ENCODE results near the gene SEPTIN5.
A peak's percentile ranks its signal among the peaks of the same experiment; 100 is the strongest.

SEPTIN5 gene

GRCh38 chr22:19708321-19709011 is 5.8 kb upstream of the SEPTIN5 start:
- Histone ChIP-seq H3K9me3 (ENCODE audit: control insufficient read depth, low read length) (no peaks in the 10 kb centered on the region), H3K4me1 (ENCODE audit: control insufficient read depth, insufficient read depth, low read length, poor library complexity, severe bottlenecking) (peaks cover 9% of the 10 kb centered on the region)
- 90 to 91% methylated on average over 19 to 20 of the region's 20 CpGs for WGBS, 2 experiments (ENCODE audit: insufficient coverage in 2 of 2)

DNA sequence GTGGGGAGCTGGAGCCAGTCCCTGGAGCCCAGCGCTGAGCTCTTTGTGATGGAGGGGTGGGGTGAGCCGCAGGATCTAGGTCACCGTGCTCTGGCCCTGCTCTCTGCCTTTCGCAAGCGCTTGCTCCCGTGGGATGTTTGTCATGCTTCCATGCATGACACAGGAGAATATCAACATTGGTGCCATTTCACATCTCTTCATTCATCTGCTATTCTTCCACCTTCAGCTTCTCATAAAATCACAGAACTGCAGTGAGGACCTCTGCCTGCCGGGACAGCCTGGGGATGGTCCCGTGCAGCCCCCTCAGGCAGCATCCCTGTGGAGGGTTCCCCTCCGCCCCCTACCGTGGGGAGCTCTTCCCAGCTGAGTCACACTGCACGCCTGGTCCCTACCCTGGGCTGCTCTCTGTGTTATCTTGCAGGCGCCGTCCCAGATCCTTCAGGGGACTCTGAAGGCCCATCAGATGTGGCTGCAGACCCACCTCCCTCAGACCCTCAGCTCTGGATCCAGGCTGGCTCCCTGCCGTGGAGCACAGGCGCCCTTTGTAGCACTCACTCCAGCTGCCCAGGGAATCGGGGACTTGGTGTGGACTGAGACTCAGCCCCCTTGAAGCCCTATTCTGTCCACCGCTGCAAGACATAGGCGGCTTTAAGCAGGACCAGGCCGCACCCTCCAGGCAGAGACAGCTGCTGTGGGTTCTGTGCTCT is 5.1 kb upstream of the SEPTIN5 start:
- Histone ChIP-seq H3K4me1 (ENCODE audit: control insufficient read depth, insufficient read depth, low read length, poor library complexity, severe bottlenecking) (peaks cover 9% of the 10 kb centered on the region), H3K9me3 (ENCODE audit: control insufficient read depth, low read length) (no peaks in the 10 kb centered on the region), H3K36me3 (ENCODE audit: control insufficient read depth, insufficient read depth, low read length) (no peaks in the 10 kb centered on the region), H3K4me3 (ENCODE audit: extremely low read depth, insufficient read depth, low read length, poor library complexity, severe bottlenecking) (no peak overlapping the region), H3K27ac (ENCODE audit: low read depth, low read length, severe bottlenecking) (no peak overlapping the region)
- 82 to 86% methylated on average over 17 to 19 of the region's 19 CpGs for WGBS, 2 experiments (ENCODE audit: insufficient coverage in 2 of 2)

More at GRCh38 chr22:19708321-19709011, 5.8 kb upstream of the SEPTIN5 start:
- Histone ChIP-seq H3K4me3 (ENCODE audit: extremely low read depth, insufficient read depth, low read length, poor library complexity, severe bottlenecking) (no peak overlapping the region), H3K36me3 (ENCODE audit: control insufficient read depth, insufficient read depth, low read length) (no peaks in the 10 kb centered on the region), H3K27ac (ENCODE audit: low read depth, low read length, severe bottlenecking) (no peak overlapping the region)

DNA sequence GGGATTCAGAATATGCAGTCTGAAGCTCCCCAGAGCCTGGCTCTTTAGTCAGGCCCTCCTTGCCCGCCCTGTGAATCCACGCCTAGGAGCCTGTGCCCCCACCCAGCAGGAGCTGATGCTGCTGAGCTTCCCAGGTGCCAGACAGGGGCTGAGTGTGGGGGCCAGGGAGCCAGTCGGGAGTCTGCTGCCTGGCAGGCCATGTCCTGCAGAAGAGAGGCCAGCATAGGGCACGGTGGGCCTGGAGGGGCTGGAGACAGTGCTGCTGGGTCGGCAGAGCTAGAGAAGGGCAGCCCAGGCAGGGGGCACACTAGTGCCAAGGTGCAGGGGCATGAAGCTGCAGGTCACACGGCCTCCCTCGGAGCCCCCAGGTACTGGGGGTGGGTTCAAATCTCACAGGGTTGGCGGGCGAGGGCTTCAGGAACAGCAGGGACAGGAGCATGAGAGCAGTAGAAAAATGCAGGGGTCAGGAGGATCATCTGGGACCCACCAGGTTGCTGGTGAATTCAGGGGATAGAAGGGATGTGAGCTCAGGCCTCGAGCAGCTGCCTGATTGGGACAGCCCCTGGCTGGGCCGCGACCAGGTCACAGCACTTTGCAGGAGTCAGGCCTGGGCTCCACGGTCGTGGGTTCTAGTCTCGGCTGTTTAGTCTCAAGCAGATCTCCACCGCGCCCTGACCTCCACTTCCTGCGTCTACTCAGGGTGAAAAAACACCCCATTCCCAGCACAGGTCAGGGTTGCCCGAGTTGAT is 4.1 kb upstream of the SEPTIN5 start:
- Histone ChIP-seq H3K36me3 (ENCODE audit: control insufficient read depth, insufficient read depth, low read length) (no peaks in the 10 kb centered on the region), H3K4me1 (ENCODE audit: control insufficient read depth, insufficient read depth, low read length, poor library complexity, severe bottlenecking) (peaks cover 9% of the 10 kb centered on the region), H3K27ac (ENCODE audit: low read depth, low read length, severe bottlenecking) (no peak overlapping the region), H3K9me3 (ENCODE audit: control insufficient read depth, low read length) (no peaks in the 10 kb centered on the region), H3K4me3 (ENCODE audit: extremely low read depth, insufficient read depth, low read length, poor library complexity, severe bottlenecking) (no peak overlapping the region)
- 84 to 87% methylated on average over 19 of the region's 19 CpGs for WGBS, 2 experiments (ENCODE audit: insufficient coverage in 2 of 2)

- no peak overlapping the region for H3K4me3 ChIP-seq (ENCODE audit: extremely low read depth, insufficient read depth, low read length, poor library complexity, severe bottlenecking)
- no peaks in the 10 kb centered on the region for H3K36me3 ChIP-seq (ENCODE audit: control insufficient read depth, insufficient read depth, low read length)
- H3K27ac ChIP-seq (ENCODE audit: low read depth, low read length, severe bottlenecking) = no peak overlapping the region
- H3K9me3 ChIP-seq (ENCODE audit: control insufficient read depth, low read length) = no peaks in the 10 kb centered on the region
- peaks cover 9% of the 10 kb centered on the region for H3K4me1 ChIP-seq (ENCODE audit: control insufficient read depth, insufficient read depth, low read length, poor library complexity, severe bottlenecking)
- 93 to 97% methylated on average over 3 to 6 of the region's 6 CpGs for WGBS, 2 experiments (ENCODE audit: insufficient coverage in 2 of 2)
These were observed 3.6 kb upstream of the SEPTIN5 start for GRCh38 chr22:19710769-19711106.

GRCh38 chr22:19713245-19713644 is 1.1 kb upstream of the SEPTIN5 start:
- Histone ChIP-seq H3K36me3 (ENCODE audit: control insufficient read depth, insufficient read depth, low read length) (no peaks in the 10 kb centered on the region), H3K4me3 (ENCODE audit: extremely low read depth, insufficient read depth, low read length, poor library complexity, severe bottlenecking) (no peak overlapping the region), H3K9me3 (ENCODE audit: control insufficient read depth, low read length) (no peaks in the 10 kb centered on the region), H3K4me1 (ENCODE audit: control insufficient read depth, insufficient read depth, low read length, poor library complexity, severe bottlenecking) (peaks cover 15% of the 10 kb centered on the region), H3K27ac (ENCODE audit: low read depth, low read length, severe bottlenecking) (no peak overlapping the region)
- WGBS, 2 experiments (ENCODE audit: insufficient coverage in 2 of 2) = 92 to 95% methylated on average over 8 to 11 of the region's 13 CpGs

GRCh38 chr22:19713650-19714311 is 522 bp upstream of the SEPTIN5 start:
- WGBS, 2 experiments (ENCODE audit: insufficient coverage in 2 of 2) = 35 to 46% methylated on average over 30 to 31 of the region's 38 CpGs
- Histone ChIP-seq H3K27ac (ENCODE audit: low read depth, low read length, severe bottlenecking) (no peak overlapping the region), H3K4me3 (ENCODE audit: extremely low read depth, insufficient read depth, low read length, poor library complexity, severe bottlenecking) (peak overlapping the region; percentile 31), H3K36me3 (ENCODE audit: control insufficient read depth, insufficient read depth, low read length) (no peaks in the 10 kb centered on the region), H3K9me3 (ENCODE audit: control insufficient read depth, low read length) (no peaks in the 10 kb centered on the region), H3K4me1 (ENCODE audit: control insufficient read depth, insufficient read depth, low read length, poor library complexity, severe bottlenecking) (peaks cover 15% of the 10 kb centered on the region)

DNA sequence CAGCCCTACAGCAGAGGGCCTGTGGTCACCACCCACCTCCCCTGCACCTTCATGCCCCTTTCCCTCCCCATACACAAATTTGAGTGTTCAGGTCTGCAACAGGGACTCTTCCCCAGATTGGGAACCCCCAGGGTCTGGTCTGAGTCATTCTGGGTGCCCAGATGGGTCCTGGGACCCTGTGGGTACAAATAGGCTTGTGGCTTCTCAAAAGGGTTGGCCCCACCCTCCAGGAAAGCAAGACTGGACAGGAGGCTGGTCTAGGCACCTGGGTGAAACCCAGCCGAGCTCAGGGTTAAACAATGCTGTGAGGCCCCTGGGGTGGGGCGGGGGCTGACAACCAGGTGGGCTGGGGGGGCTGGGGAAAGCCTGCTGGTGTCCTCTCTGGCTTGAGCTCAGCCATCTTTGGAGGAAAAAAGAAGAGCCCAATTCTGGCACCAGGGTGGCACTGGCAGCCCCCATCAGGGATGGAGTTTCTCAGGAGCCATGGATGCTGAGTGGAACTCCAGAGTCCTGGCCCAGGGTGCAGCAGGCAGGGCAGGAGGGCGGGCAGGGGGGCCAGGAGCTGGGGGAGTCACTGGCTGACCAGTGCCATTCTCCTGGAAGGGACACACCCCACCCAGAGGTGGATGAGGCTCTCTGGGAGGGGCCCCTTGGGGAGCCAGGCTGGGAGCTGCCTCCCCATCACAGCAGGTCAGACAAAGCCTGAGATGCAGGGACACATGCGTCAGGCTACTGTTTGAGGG is 1.1 kb downstream of the SEPTIN5 start:
- H3K9me3 ChIP-seq (ENCODE audit: control insufficient read depth, low read length) = no peaks in the 10 kb centered on the region
- H3K36me3 ChIP-seq (ENCODE audit: control insufficient read depth, insufficient read depth, low read length) = peaks cover 7% of the 10 kb centered on the region
- no peak overlapping the region for H3K27ac ChIP-seq (ENCODE audit: low read depth, low read length, severe bottlenecking)
- WGBS, 2 experiments (ENCODE audit: insufficient coverage in 2 of 2) = 83 to 94% methylated on average over 2 to 3 of the region's 4 CpGs
- peaks cover 6% of the 10 kb centered on the region for H3K4me1 ChIP-seq (ENCODE audit: control insufficient read depth, insufficient read depth, low read length, poor library complexity, severe bottlenecking)
- peak overlapping the region; percentile 63 for H3K4me3 ChIP-seq (ENCODE audit: extremely low read depth, insufficient read depth, low read length, poor library complexity, severe bottlenecking)

- Histone ChIP-seq H3K27ac (ENCODE audit: low read depth, low read length, severe bottlenecking) (no peak overlapping the region), H3K36me3 (ENCODE audit: control insufficient read depth, insufficient read depth, low read length) (peaks cover 16% of the 10 kb centered on the region), H3K4me3 (ENCODE audit: extremely low read depth, insufficient read depth, low read length, poor library complexity, severe bottlenecking) (no peak overlapping the region), H3K9me3 (ENCODE audit: control insufficient read depth, low read length) (no peaks in the 10 kb centered on the region), H3K4me1 (ENCODE audit: control insufficient read depth, insufficient read depth, low read length, poor library complexity, severe bottlenecking) (peaks cover 8% of the 10 kb centered on the region)
- whole genome bisulfite sequencing, 2 experiments (ENCODE audit: insufficient coverage in 2 of 2) = 92 to 97% methylated on average over 5 to 9 of the region's 11 CpGs
These were observed 1.9 kb downstream of the SEPTIN5 start for GRCh38 chr22:19716041-19716828.

GRCh38 chr22:19716829-19717105 is 2.5 kb downstream of the SEPTIN5 start:
- H3K4me1 ChIP-seq (ENCODE audit: control insufficient read depth, insufficient read depth, low read length, poor library complexity, severe bottlenecking) = peaks cover 12% of the 10 kb centered on the region
- H3K4me3 ChIP-seq (ENCODE audit: extremely low read depth, insufficient read depth, low read length, poor library complexity, severe bottlenecking) = no peak overlapping the region
- peaks cover 16% of the 10 kb centered on the region for H3K36me3 ChIP-seq (ENCODE audit: control insufficient read depth, insufficient read depth, low read length)
- WGBS, 2 experiments (ENCODE audit: insufficient coverage in 2 of 2) = 70 to 100% methylated on average over 1 of the region's 1 CpG
- H3K27ac ChIP-seq (ENCODE audit: low read depth, low read length, severe bottlenecking) = no peak overlapping the region
- no peaks in the 10 kb centered on the region for H3K9me3 ChIP-seq (ENCODE audit: control insufficient read depth, low read length)
